Measurements from ENCODE around the gene CNNM2. TPM values are rescaled to one million over a fixed set of nuclear protein-coding genes. Genes with fewer than 3 reads are reported as not detected.

CNNM2 gene
- total RNA-seq, 6 donors from 2014 or later, result 6.4 to 33.5 (median 11.7) TPM

DNA sequence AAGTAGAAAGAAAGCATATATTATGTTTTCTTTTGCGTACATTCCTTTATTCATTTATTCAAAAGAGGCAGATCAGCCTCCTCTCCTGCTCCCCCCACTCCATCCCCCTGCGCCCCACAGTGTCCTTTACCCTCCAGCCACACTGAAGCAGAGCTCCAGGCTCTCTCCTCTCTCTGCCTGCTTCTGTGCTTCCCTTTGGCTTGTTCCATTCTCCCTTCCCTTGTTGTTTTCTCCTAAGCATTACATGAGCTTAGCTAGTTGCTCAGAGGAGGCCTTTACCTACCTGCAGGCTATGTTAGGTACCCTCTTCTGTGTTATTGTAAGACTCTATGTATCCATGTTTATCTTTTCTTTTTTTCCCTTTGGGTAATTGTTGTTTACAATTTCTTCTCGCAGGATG, 27.4 kb downstream of the CNNM2 start:
- no peaks in the 10 kb centered on the region for H3K36me3 ChIP-seq
- no peak overlapping the region for H3K27ac ChIP-seq
- no peaks in the 10 kb centered on the region for H3K27me3 ChIP-seq
- no peak for ATAC-seq (ENCODE audit: low FRiP score in 2 of 2)
- no peaks in the 10 kb centered on the region for H3K9me3 ChIP-seq
- 63 to 80% methylated on average over 2 to 3 of the region's 3 CpGs for WGBS, 2 donors
- DNase-seq, result no peak
- H3K4me3 ChIP-seq, result no peak overlapping the region
- TF ChIP-seq POLR2A (IDR thresholded peaks at IDR 0.05), result no peak
- TF ChIP-seq POLR2AphosphoS5 (IDR thresholded peaks at IDR 0.05), result no peak
- TF ChIP-seq, protein P1, sequence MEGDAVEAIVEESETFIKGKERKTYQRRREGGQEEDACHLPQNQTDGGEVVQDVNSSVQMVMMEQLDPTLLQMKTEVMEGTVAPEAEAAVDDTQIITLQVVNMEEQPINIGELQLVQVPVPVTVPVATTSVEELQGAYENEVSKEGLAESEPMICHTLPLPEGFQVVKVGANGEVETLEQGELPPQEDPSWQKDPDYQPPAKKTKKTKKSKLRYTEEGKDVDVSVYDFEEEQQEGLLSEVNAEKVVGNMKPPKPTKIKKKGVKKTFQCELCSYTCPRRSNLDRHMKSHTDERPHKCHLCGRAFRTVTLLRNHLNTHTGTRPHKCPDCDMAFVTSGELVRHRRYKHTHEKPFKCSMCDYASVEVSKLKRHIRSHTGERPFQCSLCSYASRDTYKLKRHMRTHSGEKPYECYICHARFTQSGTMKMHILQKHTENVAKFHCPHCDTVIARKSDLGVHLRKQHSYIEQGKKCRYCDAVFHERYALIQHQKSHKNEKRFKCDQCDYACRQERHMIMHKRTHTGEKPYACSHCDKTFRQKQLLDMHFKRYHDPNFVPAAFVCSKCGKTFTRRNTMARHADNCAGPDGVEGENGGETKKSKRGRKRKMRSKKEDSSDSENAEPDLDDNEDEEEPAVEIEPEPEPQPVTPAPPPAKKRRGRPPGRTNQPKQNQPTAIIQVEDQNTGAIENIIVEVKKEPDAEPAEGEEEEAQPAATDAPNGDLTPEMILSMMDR (IDR thresholded peaks at IDR 0.05), result no peak
- TF ChIP-seq EP300 (IDR thresholded peaks at IDR 0.05), result no peak
- peaks cover 0 to 8% (median 0%) of the 10 kb centered on the region in 4 donors for H3K4me1 ChIP-seq

DNA sequence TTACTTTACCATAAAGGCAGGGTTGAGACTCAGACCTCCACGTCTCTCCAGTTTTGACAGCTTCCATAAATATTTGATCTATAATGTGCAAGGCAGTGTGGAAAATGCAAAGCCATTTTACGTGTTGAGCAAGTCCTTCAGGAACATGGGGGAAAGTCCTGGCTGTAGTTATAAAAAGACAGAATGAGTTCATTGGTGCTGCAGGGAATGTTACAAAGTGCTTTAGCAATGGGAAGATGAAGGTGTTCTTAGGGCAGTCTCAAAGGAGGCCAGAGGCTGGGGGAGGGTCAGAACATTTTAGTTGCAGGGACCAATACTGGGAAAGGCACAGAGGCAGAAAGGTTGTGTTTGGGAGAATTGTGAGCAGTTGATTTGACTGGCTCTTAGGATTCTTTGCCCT, 27.9 kb downstream of the CNNM2 start:
- ATAC-seq (ENCODE audit: low FRiP score in 2 of 2) (no peak), DNase-seq (no peak)
- Histone ChIP-seq H3K4me1 (peaks cover 0 to 8% (median 0%) of the 10 kb centered on the region in 4 donors), H3K27ac (no peak overlapping the region), H3K9me3 (no peaks in the 10 kb centered on the region), H3K27me3 (no peaks in the 10 kb centered on the region), H3K4me3 (no peak overlapping the region), H3K36me3 (no peaks in the 10 kb centered on the region)
- WGBS, 2 donors, result 61 to 69% methylated on average over 2 of the region's 2 CpGs
- TF ChIP-seq, protein P1 (IDR thresholded peaks at IDR 0.05), result no peak
- TF ChIP-seq POLR2A (IDR thresholded peaks at IDR 0.05) (no peak), POLR2AphosphoS5 (IDR thresholded peaks at IDR 0.05) (no peak), EP300 (IDR thresholded peaks at IDR 0.05) (no peak)

DNA sequence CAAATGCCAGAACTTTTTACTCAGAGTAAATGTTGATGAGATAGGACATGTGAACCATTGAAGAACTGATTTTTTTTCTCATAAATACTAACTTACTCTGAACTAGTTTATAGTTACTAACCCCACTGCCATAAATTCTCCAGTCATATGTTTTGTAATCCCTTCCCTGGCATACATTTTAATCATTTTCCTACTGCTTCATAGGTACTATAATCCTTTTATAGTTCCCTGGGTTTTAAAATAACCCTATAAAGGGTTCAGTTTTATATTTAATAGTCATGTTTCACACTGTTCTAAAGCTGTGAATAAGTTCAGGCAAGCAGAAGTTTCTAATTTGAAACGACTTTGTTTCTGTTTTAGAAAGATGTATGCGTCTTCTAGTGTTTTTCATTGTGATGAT, 28.9 kb downstream of the CNNM2 start:
- Histone ChIP-seq H3K36me3 (no peaks in the 10 kb centered on the region), H3K4me1 (peaks cover 0 to 8% (median 0%) of the 10 kb centered on the region in 4 donors), H3K9me3 (no peaks in the 10 kb centered on the region), H3K4me3 (no peak overlapping the region), H3K27ac (no peak overlapping the region), H3K27me3 (no peaks in the 10 kb centered on the region)
- no peak for DNase-seq
- TF ChIP-seq POLR2AphosphoS5 (IDR thresholded peaks at IDR 0.05) (no peak), EP300 (IDR thresholded peaks at IDR 0.05) (no peak), POLR2A (IDR thresholded peaks at IDR 0.05) (no peak)
- TF ChIP-seq, protein P1 (IDR thresholded peaks at IDR 0.05), result no peak
- 87 to 93% methylated on average over 2 of the region's 2 CpGs for WGBS, 2 donors
- ATAC-seq (ENCODE audit: low FRiP score in 2 of 2), result no peak

DNA sequence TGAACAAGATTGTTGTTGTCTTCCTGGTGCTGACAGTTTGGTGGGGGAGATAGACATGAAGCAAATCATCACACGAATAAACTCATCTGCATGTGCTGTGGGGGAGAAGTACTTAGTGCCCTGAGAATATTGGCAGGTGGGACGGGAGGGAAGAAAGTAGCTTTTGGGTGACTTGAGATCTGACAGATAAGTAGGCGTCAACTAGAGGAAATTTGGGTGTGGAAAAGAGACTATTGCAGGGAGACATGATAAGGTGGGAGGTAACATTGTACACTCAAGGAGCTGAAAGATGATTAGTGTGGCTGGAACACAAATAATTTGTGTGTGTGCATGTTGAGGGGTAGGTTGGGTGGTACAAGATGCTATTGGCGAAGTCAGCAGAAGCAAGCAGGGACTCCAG, 30.1 kb downstream of the CNNM2 start:
- Histone ChIP-seq H3K9me3 (no peaks in the 10 kb centered on the region), H3K4me1 (peaks cover 0 to 8% (median 0%) of the 10 kb centered on the region in 4 donors), H3K27ac (no peak overlapping the region), H3K27me3 (no peaks in the 10 kb centered on the region), H3K4me3 (no peak overlapping the region), H3K36me3 (no peaks in the 10 kb centered on the region)
- DNase-seq (no peak), ATAC-seq (ENCODE audit: low FRiP score in 2 of 2) (no peak)
- 94% methylated on average over 4 of the region's 4 CpGs for WGBS, 2 donors
- TF ChIP-seq EP300 (IDR thresholded peaks at IDR 0.05) (no peak), POLR2AphosphoS5 (IDR thresholded peaks at IDR 0.05) (no peak), POLR2A (IDR thresholded peaks at IDR 0.05) (no peak)
- TF ChIP-seq, protein P1 (IDR thresholded peaks at IDR 0.05), result no peak

DNA sequence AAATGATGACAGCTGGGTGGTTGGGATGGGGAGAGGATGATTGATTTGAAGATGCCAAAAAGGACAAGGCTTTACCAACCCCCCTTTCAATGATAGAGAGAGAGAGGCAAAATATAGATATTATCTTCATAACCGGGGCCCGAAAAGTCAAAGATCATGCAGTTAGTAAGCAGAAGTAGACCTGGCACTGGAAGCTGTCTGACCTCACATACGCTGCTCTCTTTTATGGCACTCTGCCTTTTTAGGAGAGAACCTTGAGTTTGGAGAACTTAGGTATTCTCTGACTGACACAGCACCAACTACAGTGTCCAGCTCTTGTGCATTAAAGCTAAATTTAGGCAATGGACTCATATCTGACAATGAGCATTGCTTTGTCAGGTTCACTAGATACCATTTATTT, 30.7 kb downstream of the CNNM2 start:
- H3K4me1 ChIP-seq, result peaks cover 0 to 8% (median 0%) of the 10 kb centered on the region in 4 donors
- no peaks in the 10 kb centered on the region for H3K9me3 ChIP-seq
- H3K36me3 ChIP-seq, result no peaks in the 10 kb centered on the region
- H3K27me3 ChIP-seq, result no peaks in the 10 kb centered on the region
- H3K27ac ChIP-seq, result no peak overlapping the region
- ATAC-seq (ENCODE audit: low FRiP score in 2 of 2), result no peak
- TF ChIP-seq POLR2AphosphoS5 (IDR thresholded peaks at IDR 0.05) (no peak), EP300 (IDR thresholded peaks at IDR 0.05) (no peak), POLR2A (IDR thresholded peaks at IDR 0.05) (no peak)
- TF ChIP-seq, protein P1 (IDR thresholded peaks at IDR 0.05), result no peak
- DNase-seq, result no peak
- no peak overlapping the region for H3K4me3 ChIP-seq
- 92 to 98% methylated on average over 3 of the region's 3 CpGs for WGBS, 2 donors
